Large intestine (tissue), 3 donors: Measurements from ENCODE around the gene STX7. TPM values are rescaled to one million over a fixed set of nuclear protein-coding genes. Genes with fewer than 3 reads are reported as not detected.

Experiments used
- DNase-seq, 2 donors: peaks; one replicate each; pipeline versions ENCODE4 v3.0.0 to v3.0.0-alpha.2; 2013
- H3K27ac ChIP-seq: one replicate; pipeline ENCODE4 v1.5.1; 2013; ENCODE audit warnings: low read length
- H3K27me3 ChIP-seq: 2 replicates; pipeline ENCODE4 v1.6.1; 2013; ENCODE audit warnings: low read length; ENCODE audit not compliant: control insufficient read depth, insufficient read depth
- H3K36me3 ChIP-seq: 2 replicates; pipeline ENCODE4 v1.6.1; 2013; ENCODE audit warnings: low read length; ENCODE audit not compliant: control insufficient read depth, insufficient read depth
- H3K4me1 ChIP-seq: one replicate; pipeline ENCODE4 v1.6.1; 2013; ENCODE audit warnings: low read length; ENCODE audit not compliant: control insufficient read depth, insufficient read depth
- H3K4me3 ChIP-seq: one replicate; pipeline ENCODE4 v1.5.1; 2013; ENCODE audit warnings: low read length
- H3K9me3 ChIP-seq: one replicate; pipeline ENCODE4 v1.6.1; 2013; ENCODE audit warnings: mild to moderate bottlenecking, low read depth, low read length, moderate library complexity; ENCODE audit not compliant: control insufficient read depth
- WGBS: methylation state at CpG from one replicate; pipeline ENCODE4 v1.1.5; 2013; ENCODE audit warnings: low lambda C conversion rate; ENCODE audit not compliant: insufficient coverage; 5-methylcytosine and 5-hydroxymethylcytosine counted together
- polyA plus RNA-seq: library from polyadenylated mRNA; unstranded; fragments of 120-200 nt; gene quantifications from one replicate; pipeline ENCODE4 v1.2.1, GENCODE V29; 2013

STX7 gene
- polyA plus RNA-seq, 1 donor = 78.6 TPM

- WGBS = no CpG with 5 or more reads among the region's 4 CpGs
- Histone ChIP-seq H3K36me3 (peaks cover 8% of the 10 kb centered on the region), H3K27me3 (no peaks in the 10 kb centered on the region), H3K27ac (peak overlapping the region; percentile 89), H3K4me3 (peak overlapping the region; percentile 92), H3K4me1 (peaks cover 16% of the 10 kb centered on the region), H3K9me3 (no peaks in the 10 kb centered on the region)
- peak; percentile 60 to 78 for DNase-seq
Observed at GRCh38 chr6:132511210-132511830, 1.6 kb downstream of the STX7 start.

- Histone ChIP-seq H3K4me3 (no peak overlapping the region), H3K36me3 (peaks cover 22% of the 10 kb centered on the region), H3K4me1 (peaks cover 23% of the 10 kb centered on the region), H3K27ac (peak overlapping the region; percentile 56), H3K27me3 (no peaks in the 10 kb centered on the region), H3K9me3 (no peaks in the 10 kb centered on the region)
- DNase-seq = peak; percentile 31 to 60
- 52% methylated on average over 3 of the region's 5 CpGs for WGBS
Observed at GRCh38 chr6:132506869-132507808, 5.8 kb downstream of the STX7 start.

- no peak for DNase-seq
- H3K9me3 ChIP-seq = no peaks in the 10 kb centered on the region
- H3K27ac ChIP-seq = peak overlapping the region; percentile 56
- H3K27me3 ChIP-seq = no peaks in the 10 kb centered on the region
- H3K4me1 ChIP-seq = peaks cover 23% of the 10 kb centered on the region
- WGBS = 100% methylated on average over 1 of the region's 2 CpGs
- H3K4me3 ChIP-seq = no peak overlapping the region
- H3K36me3 ChIP-seq = peaks cover 29% of the 10 kb centered on the region
Observed at GRCh38 chr6:132506461-132506860, 6.5 kb downstream of the STX7 start.

- Histone ChIP-seq H3K27ac (no peak overlapping the region), H3K4me3 (no peak overlapping the region), H3K4me1 (peaks cover 18% of the 10 kb centered on the region), H3K9me3 (no peaks in the 10 kb centered on the region), H3K36me3 (peaks cover 38% of the 10 kb centered on the region), H3K27me3 (no peaks in the 10 kb centered on the region)
- DNase-seq = no peak
- no CpG with 5 or more reads among the region's 1 CpG for WGBS
Observed at GRCh38 chr6:132505158-132505557, 7.8 kb downstream of the STX7 start.

GRCh38 chr6:132504757-132505156, 8.2 kb downstream of the STX7 start:
- H3K9me3 ChIP-seq = no peaks in the 10 kb centered on the region
- peaks cover 18% of the 10 kb centered on the region for H3K4me1 ChIP-seq
- peaks cover 42% of the 10 kb centered on the region for H3K36me3 ChIP-seq
- WGBS = 80% methylated on average over 1 of the region's 5 CpGs
- no peak overlapping the region for H3K27ac ChIP-seq
- H3K27me3 ChIP-seq = no peaks in the 10 kb centered on the region
- H3K4me3 ChIP-seq = no peak overlapping the region
- no peak for DNase-seq

GRCh38 chr6:132499757-132500156, 13.2 kb downstream of the STX7 start:
- H3K9me3 ChIP-seq = no peaks in the 10 kb centered on the region
- H3K27ac ChIP-seq = no peak overlapping the region
- no CpG with 5 or more reads among the region's 4 CpGs for WGBS
- peaks cover 48% of the 10 kb centered on the region for H3K36me3 ChIP-seq
- H3K4me1 ChIP-seq = peaks cover 2% of the 10 kb centered on the region
- H3K27me3 ChIP-seq = no peaks in the 10 kb centered on the region
- DNase-seq = no peak
- H3K4me3 ChIP-seq = no peak overlapping the region

- Histone ChIP-seq H3K36me3 (peaks cover 54% of the 10 kb centered on the region), H3K4me1 (no peaks in the 10 kb centered on the region), H3K9me3 (no peaks in the 10 kb centered on the region), H3K27me3 (no peaks in the 10 kb centered on the region), H3K27ac (no peak overlapping the region), H3K4me3 (no peak overlapping the region)
- DNase-seq = no peak
- 86% methylated on average over 2 of the region's 3 CpGs for WGBS
Observed at GRCh38 chr6:132498638-132499037, 14.3 kb downstream of the STX7 start.

- no peak overlapping the region for H3K4me3 ChIP-seq
- H3K9me3 ChIP-seq = no peaks in the 10 kb centered on the region
- no peaks in the 10 kb centered on the region for H3K4me1 ChIP-seq
- no peak for DNase-seq
- H3K27ac ChIP-seq = no peak overlapping the region
- WGBS = no CpG with 5 or more reads among the region's 4 CpGs
- peaks cover 49% of the 10 kb centered on the region for H3K36me3 ChIP-seq
- no peaks in the 10 kb centered on the region for H3K27me3 ChIP-seq
Observed at GRCh38 chr6:132496519-132497180, 16.3 kb downstream of the STX7 start.

GRCh38 chr6:132495604-132496079, 17.3 kb downstream of the STX7 start:
- DNase-seq = no peak
- Histone ChIP-seq H3K36me3 (peaks cover 40% of the 10 kb centered on the region), H3K27ac (no peak overlapping the region), H3K27me3 (no peaks in the 10 kb centered on the region), H3K9me3 (no peaks in the 10 kb centered on the region), H3K4me1 (no peaks in the 10 kb centered on the region), H3K4me3 (no peak overlapping the region)
- 92% methylated on average over 2 of the region's 2 CpGs for WGBS

GRCh38 chr6:132494954-132495353, 18.0 kb downstream of the STX7 start:
- no peak overlapping the region for H3K4me3 ChIP-seq
- DNase-seq = no peak
- peaks cover 36% of the 10 kb centered on the region for H3K36me3 ChIP-seq
- no peak overlapping the region for H3K27ac ChIP-seq
- no peaks in the 10 kb centered on the region for H3K9me3 ChIP-seq
- H3K27me3 ChIP-seq = no peaks in the 10 kb centered on the region
- WGBS = 100% methylated on average over 2 of the region's 2 CpGs
- H3K4me1 ChIP-seq = no peaks in the 10 kb centered on the region
